ENCODE data around the gene CAPS2.

Gene CAPS2

DNA sequence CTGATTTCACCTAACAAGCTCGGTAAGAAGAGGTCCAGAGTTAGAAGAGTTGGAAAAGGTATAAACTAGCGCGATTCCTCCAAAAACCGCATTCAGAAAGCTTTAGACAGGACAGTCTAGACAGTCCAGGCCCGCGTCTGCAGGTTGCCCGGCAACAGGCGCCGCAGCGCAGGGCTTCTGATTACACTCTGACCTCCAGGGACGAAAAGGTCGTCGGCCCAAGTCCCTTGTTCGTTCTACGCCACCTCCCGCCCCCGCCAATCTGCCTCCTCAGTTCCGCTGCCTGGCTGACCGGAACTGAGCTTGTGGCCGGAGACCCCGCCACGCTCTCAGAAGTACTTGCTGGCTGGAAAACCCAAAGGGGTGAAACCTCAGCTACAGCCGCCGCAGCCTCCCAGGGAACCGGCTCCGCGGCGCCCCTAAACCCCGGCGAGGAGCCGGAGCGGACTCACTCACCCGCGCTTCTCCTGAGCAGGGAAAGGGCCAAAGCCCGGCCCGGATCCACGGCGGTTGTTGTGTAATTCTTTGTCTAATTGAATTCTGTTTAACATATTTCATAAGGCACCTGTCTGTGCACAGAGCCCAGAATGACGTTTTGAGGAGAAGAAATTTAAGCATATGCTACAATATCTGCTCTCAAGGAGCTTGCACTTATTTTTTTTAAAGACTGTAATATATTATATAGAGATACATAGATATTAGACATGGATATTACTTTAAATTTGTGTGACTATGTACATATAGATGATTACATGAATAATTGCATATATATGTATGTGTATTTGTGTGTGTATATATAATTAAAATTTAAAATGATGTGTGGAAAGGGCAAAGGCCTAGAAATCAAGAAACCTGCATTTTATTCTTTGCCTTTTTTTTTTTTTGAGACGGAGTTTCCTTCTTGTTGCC lies at the start of gene CAPS2:
Gene CAPS2 (minus strand): TSS at position 407 of the 909 bp plus-strand sequence. CDS start 3,826 bp downstream, outside the sequence.
- Histone ChIP-seq H3K27me3 (replicated peaks; ENCODE audit: control insufficient read depth, insufficient read depth, low read length) (no peaks in the 10 kb centered on the region), H3K36me3 (ENCODE audit: control insufficient read depth, insufficient read depth, low read length) (no peaks in the 10 kb centered on the region), H3K4me3 (replicated peaks; ENCODE audit: low read depth, low read length) (peak within 1 kb of the TSS; percentile 65)
- peak; percentile 91 for DNase-seq (ENCODE audit: extremely low read depth, insufficient read length)
- TF ChIP-seq, protein P1, sequence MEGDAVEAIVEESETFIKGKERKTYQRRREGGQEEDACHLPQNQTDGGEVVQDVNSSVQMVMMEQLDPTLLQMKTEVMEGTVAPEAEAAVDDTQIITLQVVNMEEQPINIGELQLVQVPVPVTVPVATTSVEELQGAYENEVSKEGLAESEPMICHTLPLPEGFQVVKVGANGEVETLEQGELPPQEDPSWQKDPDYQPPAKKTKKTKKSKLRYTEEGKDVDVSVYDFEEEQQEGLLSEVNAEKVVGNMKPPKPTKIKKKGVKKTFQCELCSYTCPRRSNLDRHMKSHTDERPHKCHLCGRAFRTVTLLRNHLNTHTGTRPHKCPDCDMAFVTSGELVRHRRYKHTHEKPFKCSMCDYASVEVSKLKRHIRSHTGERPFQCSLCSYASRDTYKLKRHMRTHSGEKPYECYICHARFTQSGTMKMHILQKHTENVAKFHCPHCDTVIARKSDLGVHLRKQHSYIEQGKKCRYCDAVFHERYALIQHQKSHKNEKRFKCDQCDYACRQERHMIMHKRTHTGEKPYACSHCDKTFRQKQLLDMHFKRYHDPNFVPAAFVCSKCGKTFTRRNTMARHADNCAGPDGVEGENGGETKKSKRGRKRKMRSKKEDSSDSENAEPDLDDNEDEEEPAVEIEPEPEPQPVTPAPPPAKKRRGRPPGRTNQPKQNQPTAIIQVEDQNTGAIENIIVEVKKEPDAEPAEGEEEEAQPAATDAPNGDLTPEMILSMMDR (IDR thresholded peaks at IDR 0.05; ENCODE audit: insufficient read depth, low read length, poor library complexity, severe bottlenecking): no peak

DNA sequence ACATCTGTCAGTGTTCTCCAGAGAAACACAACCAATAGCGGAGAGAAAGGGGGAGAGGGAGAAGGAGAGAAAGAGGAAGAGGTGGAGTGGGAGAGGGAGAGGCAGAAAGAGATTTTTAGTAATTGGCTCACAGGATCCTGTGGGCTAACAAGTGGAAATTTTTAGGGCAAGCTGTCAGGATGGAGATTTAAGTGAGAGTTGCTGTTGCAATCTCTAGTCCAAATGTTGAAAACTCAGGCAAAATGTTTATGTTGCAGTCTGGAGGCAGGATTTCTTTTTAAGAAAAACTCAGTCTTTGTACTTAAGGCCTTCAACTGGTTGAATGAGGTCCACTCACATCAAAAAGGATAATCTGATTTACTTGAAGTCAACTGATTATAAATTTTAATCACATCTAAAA lies 48.2 kb upstream of the CAPS2 start:
- H3K36me3 ChIP-seq (ENCODE audit: control insufficient read depth, insufficient read depth, low read length): no peaks in the 10 kb centered on the region
- H3K4me3 ChIP-seq (replicated peaks; ENCODE audit: low read depth, low read length): no peak overlapping the region
- no peaks in the 10 kb centered on the region for H3K27me3 ChIP-seq (replicated peaks; ENCODE audit: control insufficient read depth, insufficient read depth, low read length)
- TF ChIP-seq, protein P1 (IDR thresholded peaks at IDR 0.05; ENCODE audit: insufficient read depth, low read length, poor library complexity, severe bottlenecking): no peak
- DNase-seq (ENCODE audit: extremely low read depth, insufficient read length): no peak

DNA sequence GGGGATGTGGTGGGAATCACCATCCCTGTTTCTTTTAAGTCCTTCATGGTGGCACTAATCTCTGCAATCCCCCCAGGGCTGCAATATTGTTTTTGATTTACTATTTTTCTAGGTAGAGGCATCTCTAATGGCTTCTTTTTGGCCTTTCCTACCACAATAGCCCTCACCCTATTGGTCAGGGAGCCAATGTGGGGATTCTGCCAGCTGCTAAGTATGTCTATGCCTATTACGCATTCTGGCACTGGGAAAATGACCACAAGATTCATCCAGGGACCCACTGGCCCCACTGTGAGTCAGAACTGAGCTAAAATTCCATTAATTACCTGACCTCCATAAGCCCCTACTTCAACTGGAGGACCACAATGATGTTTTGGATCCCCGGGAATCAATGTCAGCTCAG lies 44.8 kb upstream of the CAPS2 start:
- Histone ChIP-seq H3K36me3 (ENCODE audit: control insufficient read depth, insufficient read depth, low read length) (no peaks in the 10 kb centered on the region), H3K4me3 (replicated peaks; ENCODE audit: low read depth, low read length) (no peak overlapping the region)
- TF ChIP-seq, protein P1 (IDR thresholded peaks at IDR 0.05; ENCODE audit: insufficient read depth, low read length, poor library complexity, severe bottlenecking): no peak

DNA sequence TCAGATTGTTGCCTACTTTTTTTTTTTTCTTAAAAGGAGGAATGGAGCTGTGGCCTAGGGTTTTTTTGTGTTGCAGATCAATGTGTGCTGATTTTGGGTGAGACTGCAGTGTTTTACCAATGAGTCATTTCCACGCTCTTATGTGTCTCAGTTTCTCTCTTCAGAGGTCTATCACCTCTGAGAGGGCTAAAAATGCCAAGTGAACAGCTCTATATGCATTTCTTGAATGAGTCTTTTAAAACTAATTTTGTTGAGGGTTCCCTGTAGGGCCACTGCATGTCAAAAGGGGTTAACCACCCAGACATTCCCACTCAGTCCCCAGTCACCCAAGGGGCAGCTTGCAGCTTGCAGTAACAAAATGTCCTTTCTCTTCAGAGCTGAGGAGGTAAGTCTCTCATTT lies 36.5 kb upstream of the CAPS2 start:
- DNase-seq (ENCODE audit: extremely low read depth, insufficient read length): no peak

More for the DNA sequence above, 44.8 kb upstream of the CAPS2 start:
- DNase-seq (ENCODE audit: extremely low read depth, insufficient read length): no peak
- no peaks in the 10 kb centered on the region for H3K27me3 ChIP-seq (replicated peaks; ENCODE audit: control insufficient read depth, insufficient read depth, low read length)

DNA sequence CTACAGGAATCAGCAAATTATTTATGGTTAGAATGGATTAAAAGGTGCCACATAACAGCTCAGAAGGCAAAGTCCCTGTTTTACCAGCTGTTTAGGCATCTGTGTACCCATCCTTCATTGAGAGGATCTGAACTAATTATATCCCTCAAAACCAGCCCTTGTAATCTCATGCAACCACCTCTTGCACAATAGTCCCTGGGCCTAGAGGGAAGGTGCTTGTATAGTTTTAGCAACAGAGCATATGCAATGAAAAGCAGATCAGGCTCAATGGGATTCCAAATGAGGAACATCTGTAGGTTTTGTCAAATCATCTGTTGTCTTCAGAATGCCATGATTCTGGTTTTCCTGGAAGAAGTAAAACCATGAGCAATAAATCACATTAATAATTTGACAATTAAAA lies 34.8 kb upstream of the CAPS2 start:
- Histone ChIP-seq H3K36me3 (ENCODE audit: control insufficient read depth, insufficient read depth, low read length) (no peaks in the 10 kb centered on the region), H3K4me3 (replicated peaks; ENCODE audit: low read depth, low read length) (no peak overlapping the region), H3K27me3 (replicated peaks; ENCODE audit: control insufficient read depth, insufficient read depth, low read length) (no peaks in the 10 kb centered on the region)
- DNase-seq (ENCODE audit: extremely low read depth, insufficient read length): no peak
- TF ChIP-seq, protein P1 (IDR thresholded peaks at IDR 0.05; ENCODE audit: insufficient read depth, low read length, poor library complexity, severe bottlenecking): no peak

More for the DNA sequence above, 36.5 kb upstream of the CAPS2 start:
- Histone ChIP-seq H3K36me3 (ENCODE audit: control insufficient read depth, insufficient read depth, low read length) (no peaks in the 10 kb centered on the region), H3K27me3 (replicated peaks; ENCODE audit: control insufficient read depth, insufficient read depth, low read length) (no peaks in the 10 kb centered on the region), H3K4me3 (replicated peaks; ENCODE audit: low read depth, low read length) (no peak overlapping the region)
- TF ChIP-seq, protein P1 (IDR thresholded peaks at IDR 0.05; ENCODE audit: insufficient read depth, low read length, poor library complexity, severe bottlenecking): no peak

All from GM06990 (cell line).